ENCODE results near the gene CDH23. TPM values are rescaled to one million over a fixed set of nuclear protein-coding genes. Genes with fewer than 3 reads are reported as not detected.

CDH23 gene
- total and polyA plus RNA-seq, 2 donors (not counting 1 experiment from before 2014, with no cell fraction given) = 0.37 to 0.89 TPM

- Mint-ChIP-seq H3K4me3 (no peak overlapping the region), H3K9me3 (ENCODE audit: insufficient read depth) (no peaks in the 10 kb centered on the region), H3K27me3 (peaks cover 26% of the 10 kb centered on the region), H3K4me1 (no peaks in the 10 kb centered on the region), H3K27ac (no peak overlapping the region)
- DNase-seq (no peak), ATAC-seq (ENCODE audit: low read depth) (no peak)
- WGBS (ENCODE audit: insufficient coverage) = 83% methylated on average over 5 of the region's 10 CpGs
- intact Hi-C loops (cut with micrococcal nuclease) = no loop called here
- Histone ChIP-seq H3K36me3 (replicated peaks in 1 of 2; ENCODE audit: control extremely low read depth in 1 of 2, control insufficient read depth in 1 of 2, extremely low read depth in 1 of 2, insufficient read depth in 2 of 2, low read length in 1 of 2) (no peaks in the 10 kb centered on the region), H3K9me3 (ENCODE audit: control extremely low read depth in 1 of 3, control insufficient read depth in 2 of 3, insufficient read depth in 1 of 3, low read length in 2 of 3) (no peaks in the 10 kb centered on the region), H4K20me1 (ENCODE audit: control insufficient read depth, insufficient read depth, low read length, poor library complexity, severe bottlenecking) (no peaks in the 10 kb centered on the region), H3K27ac (ENCODE audit: low read length in 2 of 2) (no peak overlapping the region), H3K4me1 (ENCODE audit: control insufficient read depth in 2 of 2, insufficient read depth in 2 of 2, low read length in 2 of 2) (no peaks in the 10 kb centered on the region), H3K4me2 (replicated peaks; ENCODE audit: low read depth, low read length, poor library complexity, severe bottlenecking) (no peak overlapping the region), H3K4me3 (ENCODE audit: control extremely low read depth in 1 of 5, extremely low read depth in 1 of 5, insufficient read depth in 1 of 5, low read depth in 2 of 5, low read length in 4 of 5) (no peak overlapping the region), H3K79me2 (ENCODE audit: control insufficient read depth, insufficient read depth, low read length) (no peaks in the 10 kb centered on the region), H3K9ac (ENCODE audit: low read length) (no peak overlapping the region), H3K27me3 (replicated peaks in 1 of 4; ENCODE audit: control extremely low read depth in 1 of 4, control insufficient read depth in 3 of 4, insufficient read depth in 4 of 4, low read length in 3 of 4) (peaks cover 0 to 3% (median 0%) of the 10 kb centered on the region in 4 experiments), H2AFZ (ENCODE audit: insufficient read depth, low read depth, low read length, poor library complexity, severe bottlenecking) (no peak overlapping the region)
- ChIA-PET CTCF (no interaction called here), POLR2A (no interaction called here)
- TF ChIP-seq CTCF (IDR thresholded peaks at IDR 0.05) (no peak), EZH2 (IDR thresholded peaks at IDR 0.05; ENCODE audit: borderline replicate concordance, insufficient read depth, low read depth, low read length, poor library complexity, severe bottlenecking) (no peak)
Observed at GRCh38 chr10:71590781-71591350, 194.1 kb downstream of the CDH23 start.

- TF ChIP-seq EZH2 (IDR thresholded peaks at IDR 0.05; ENCODE audit: borderline replicate concordance, insufficient read depth, low read depth, low read length, poor library complexity, severe bottlenecking) (no peak), CTCF (IDR thresholded peaks at IDR 0.05) (no peak)
- Histone ChIP-seq H3K79me2 (ENCODE audit: control insufficient read depth, insufficient read depth, low read length) (no peaks in the 10 kb centered on the region), H3K27ac (ENCODE audit: low read length in 2 of 2) (no peak overlapping the region), H3K9ac (ENCODE audit: low read length) (no peak overlapping the region), H2AFZ (ENCODE audit: insufficient read depth, low read depth, low read length, poor library complexity, severe bottlenecking) (no peak overlapping the region), H4K20me1 (ENCODE audit: control insufficient read depth, insufficient read depth, low read length, poor library complexity, severe bottlenecking) (no peaks in the 10 kb centered on the region), H3K36me3 (replicated peaks in 1 of 2; ENCODE audit: control extremely low read depth in 1 of 2, control insufficient read depth in 1 of 2, extremely low read depth in 1 of 2, insufficient read depth in 2 of 2, low read length in 1 of 2) (no peaks in the 10 kb centered on the region), H3K9me3 (ENCODE audit: control extremely low read depth in 1 of 3, control insufficient read depth in 2 of 3, insufficient read depth in 1 of 3, low read length in 2 of 3) (no peaks in the 10 kb centered on the region), H3K27me3 (replicated peaks in 1 of 4; ENCODE audit: control extremely low read depth in 1 of 4, control insufficient read depth in 3 of 4, insufficient read depth in 4 of 4, low read length in 3 of 4) (peaks cover 0 to 3% (median 0%) of the 10 kb centered on the region in 4 experiments), H3K4me2 (replicated peaks; ENCODE audit: low read depth, low read length, poor library complexity, severe bottlenecking) (no peak overlapping the region), H3K4me1 (ENCODE audit: control insufficient read depth in 2 of 2, insufficient read depth in 2 of 2, low read length in 2 of 2) (peaks cover 0 to 8% of the 10 kb centered on the region in 2 donors), H3K4me3 (ENCODE audit: control extremely low read depth in 1 of 5, extremely low read depth in 1 of 5, insufficient read depth in 1 of 5, low read depth in 2 of 5, low read length in 4 of 5) (no peak overlapping the region)
- POLR2A ChIA-PET = no interaction called here
- H3K27me3 Mint-ChIP-seq = peaks cover 11% of the 10 kb centered on the region
- H3K4me1 Mint-ChIP-seq = peaks cover 9% of the 10 kb centered on the region
- WGBS (ENCODE audit: insufficient coverage) = 98% methylated on average over 7 of the region's 8 CpGs
- no peak overlapping the region for H3K4me3 Mint-ChIP-seq
- CTCF ChIA-PET = no interaction called here
- ATAC-seq (ENCODE audit: low read depth) (no peak), DNase-seq (no peak)
- no peaks in the 10 kb centered on the region for H3K9me3 Mint-ChIP-seq (ENCODE audit: insufficient read depth)
- no peak overlapping the region for H3K27ac Mint-ChIP-seq
- intact Hi-C loops (cut with micrococcal nuclease) = no loop called here
Observed at GRCh38 chr10:71594934-71595571, 198.3 kb downstream of the CDH23 start.
